ACHN (cell line): ENCODE data around the gene MEF2D.
A peak's percentile ranks its signal among the peaks of the same experiment; 100 is the strongest.

Experiments
- DNase-seq: peaks from one replicate; pipeline ENCODE4 v3.0.0-alpha.2; 2015
- in situ Hi-C: cut with HindIII; loops from 2 replicates; pipeline ENCODE4 v1.10.0; 2017; ENCODE audit warnings: low sequenced_read_pairs, low pct_ligation_motif_present, low pct_unique_long_range_greater_than_20kb

Gene MEF2D

DNA sequence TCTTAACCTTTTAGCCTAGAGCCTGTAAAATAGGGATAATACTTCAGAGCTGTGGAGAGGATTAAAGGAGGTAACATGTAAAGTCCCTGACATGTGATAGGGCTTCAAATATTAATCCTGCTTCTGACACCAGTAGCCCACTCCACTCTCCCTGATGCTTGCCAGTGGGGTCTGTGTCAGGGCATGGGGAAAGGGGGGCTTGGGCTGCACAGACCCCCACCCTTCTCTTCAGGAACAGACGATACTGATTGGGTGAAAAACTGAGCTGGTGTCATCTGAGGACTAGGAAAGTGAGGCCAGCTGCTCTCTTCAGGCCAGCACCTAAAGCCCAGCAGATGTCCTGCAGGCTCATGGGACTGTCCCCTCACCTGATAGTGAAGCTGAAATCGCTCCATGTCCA is 27.0 kb upstream of the MEF2D start:
- no peak for DNase-seq
- in situ Hi-C loops: no loop called here

DNA sequence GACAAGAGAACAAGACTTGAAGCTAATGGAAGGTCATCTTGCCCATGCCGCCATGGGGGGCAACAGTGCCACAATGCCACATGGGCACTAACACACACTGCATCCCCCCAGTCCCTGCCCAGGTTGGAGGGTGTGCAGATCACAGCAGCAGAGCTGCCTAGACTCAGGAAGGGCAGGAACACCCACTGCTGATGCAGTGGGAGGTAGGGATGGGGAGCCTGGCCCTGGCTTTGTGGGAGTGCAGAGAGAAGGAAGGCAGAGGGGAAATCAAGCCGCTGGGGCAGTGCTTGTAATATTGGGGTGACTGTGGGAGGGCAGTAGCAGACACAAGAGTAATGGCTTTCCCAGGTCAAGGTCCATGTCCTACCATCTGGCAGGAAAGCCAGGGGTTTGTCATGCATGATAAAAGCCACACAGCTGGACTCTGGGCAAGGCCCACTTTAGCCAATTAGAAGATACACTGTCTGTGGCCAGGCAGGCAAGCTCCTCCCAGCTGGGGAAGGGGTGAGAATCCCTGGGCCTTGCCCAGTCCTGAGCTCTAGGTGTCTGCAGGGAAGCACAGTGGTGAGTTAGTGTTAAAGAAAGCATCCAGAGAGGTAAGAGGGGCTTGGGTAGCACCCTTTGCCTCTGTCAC is 25.4 kb upstream of the MEF2D start:
- in situ Hi-C loops: no loop called here
- no peak for DNase-seq

DNA sequence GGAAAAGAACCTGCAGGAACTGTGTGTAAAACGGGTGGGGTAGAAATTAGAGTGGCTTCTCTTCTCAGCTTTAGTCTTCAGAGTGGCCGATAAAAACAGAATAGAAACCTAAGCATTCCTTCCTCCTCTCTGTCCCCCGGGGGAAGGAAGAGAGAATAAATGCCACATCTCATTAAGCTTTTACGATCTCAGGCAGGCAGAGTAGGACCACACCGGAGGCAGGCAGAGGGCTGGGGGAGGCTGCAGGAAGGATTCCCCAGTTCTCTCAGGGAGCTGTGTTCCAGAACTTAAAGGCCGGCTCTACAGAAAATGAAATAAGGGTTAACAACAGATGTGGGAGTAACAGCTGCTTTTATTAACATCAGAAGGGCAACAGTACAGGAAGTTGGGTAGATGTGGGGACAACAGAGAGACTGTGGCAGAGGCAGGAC is 24.5 kb upstream of the MEF2D start:
- in situ Hi-C loops: no loop called here
- no peak for DNase-seq

DNA sequence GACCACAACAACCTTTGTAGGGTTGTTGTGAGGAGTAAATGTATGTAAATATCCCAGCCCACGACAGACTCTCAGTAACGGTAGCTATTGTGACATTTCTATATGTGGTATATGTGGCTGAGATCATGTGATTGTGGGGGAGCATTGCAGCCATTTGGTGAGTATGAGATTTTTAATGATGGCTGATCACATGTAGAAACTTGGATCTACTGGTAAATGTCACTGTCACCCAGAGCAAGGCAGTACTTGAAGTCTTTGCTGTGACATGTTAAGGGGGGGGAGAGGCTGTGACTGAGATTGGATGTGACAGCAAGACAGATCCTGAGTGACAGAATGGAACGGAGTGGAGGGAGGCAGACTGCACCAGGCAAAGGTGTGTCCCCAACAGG is 23.9 kb upstream of the MEF2D start:
- in situ Hi-C loops: no loop called here
- DNase-seq: no peak

DNA sequence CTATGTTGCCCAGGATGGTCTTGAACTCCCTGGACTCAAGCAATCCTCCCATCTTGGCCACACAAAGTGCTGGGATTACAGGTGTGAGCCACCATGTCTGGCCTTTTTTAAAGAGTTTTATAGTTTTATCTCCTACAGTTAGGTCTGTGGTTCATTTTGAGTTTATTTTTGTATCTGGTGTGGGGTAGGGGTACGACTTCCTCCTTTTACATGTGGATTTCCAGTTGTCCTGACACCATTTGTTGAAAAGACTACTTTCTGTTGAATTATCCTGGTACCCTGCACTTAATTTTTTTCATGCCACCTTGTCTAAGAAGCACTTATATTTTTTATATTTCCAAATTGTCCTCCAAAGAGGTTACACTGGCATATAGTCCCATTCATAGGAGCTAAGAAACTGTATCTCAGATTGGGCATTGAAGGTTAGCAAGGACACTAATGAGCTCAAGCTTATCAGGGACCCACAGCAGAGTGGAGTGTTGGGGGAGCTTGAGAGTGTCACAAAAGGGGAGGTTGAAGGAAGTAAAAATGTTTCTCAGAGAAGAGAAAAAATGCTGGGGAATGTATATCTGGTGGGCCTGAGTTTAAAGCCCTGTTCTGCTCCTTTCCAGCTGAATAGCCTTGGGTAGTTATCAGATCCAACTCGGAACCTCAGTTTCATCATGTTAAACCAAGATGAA is 23.4 kb upstream of the MEF2D start:
- no peak for DNase-seq
- in situ Hi-C loops: no loop called here

DNA sequence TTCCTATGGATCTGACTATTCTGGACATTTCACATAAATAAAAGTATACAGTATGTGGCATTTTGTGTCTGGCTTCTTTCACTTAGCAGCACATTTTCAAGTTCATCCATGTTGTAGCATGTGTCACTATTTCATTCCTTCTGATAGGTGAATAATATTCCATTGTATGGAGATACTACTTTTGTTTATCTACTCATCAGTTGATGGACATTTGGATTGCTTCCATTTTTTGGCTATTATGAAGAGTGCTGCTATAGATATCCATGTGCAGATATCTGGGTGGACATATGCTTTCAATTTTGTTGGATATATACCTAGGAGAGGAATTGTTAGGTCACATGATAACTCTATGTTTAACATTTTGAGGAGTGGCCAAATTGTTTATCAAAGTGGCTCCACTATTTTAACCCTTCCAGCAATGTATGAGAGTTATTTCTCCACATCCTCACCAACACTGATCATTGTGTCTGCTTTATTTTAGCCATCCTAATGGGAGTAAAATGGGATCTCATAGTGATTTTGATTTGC is 21.9 kb upstream of the MEF2D start:
- DNase-seq: no peak

DNA sequence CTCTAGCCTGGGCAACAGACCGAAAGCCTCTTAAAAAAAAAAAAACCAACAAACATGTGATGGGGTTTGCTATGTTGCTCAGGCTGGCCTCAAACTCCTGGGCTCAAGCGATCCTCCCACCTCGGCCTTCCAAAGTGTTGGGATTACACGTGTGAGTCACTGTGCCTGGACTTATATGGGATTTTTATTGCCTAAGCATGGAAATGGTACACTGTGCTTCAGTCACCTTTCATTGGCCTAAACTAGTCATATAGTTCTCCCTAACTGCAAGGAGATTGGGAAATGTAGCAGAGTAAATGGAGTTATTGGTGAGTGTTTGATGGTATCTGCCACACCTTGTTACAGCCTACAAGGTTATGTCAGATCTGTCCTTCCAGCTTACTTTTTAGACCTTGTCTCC is 17.2 kb upstream of the MEF2D start:
- DNase-seq: no peak
- in situ Hi-C loops: no loop called here

More for the DNA sequence above, 21.9 kb upstream of the MEF2D start:
- in situ Hi-C loops: no loop called here

DNA sequence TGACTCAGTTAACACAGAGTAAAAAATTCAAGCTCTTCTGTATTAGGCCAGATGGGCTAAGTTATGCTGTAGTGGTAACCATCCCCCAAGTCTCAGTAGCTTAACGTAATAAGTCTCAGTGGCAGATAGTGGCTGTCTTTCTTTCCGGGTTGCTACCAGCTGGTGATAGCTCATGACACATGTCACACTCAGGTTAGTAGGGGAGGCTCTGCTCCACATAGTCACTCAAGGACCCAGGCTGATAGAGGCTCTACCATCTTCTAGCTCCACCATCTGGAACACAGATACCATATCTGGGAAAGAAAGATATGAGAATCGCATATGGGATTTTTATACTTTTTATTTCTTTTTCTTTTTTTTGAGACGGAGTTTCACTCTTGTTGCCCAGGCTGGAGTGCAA is 16.2 kb upstream of the MEF2D start:
- DNase-seq: no peak
- in situ Hi-C loops: no loop called here

DNA sequence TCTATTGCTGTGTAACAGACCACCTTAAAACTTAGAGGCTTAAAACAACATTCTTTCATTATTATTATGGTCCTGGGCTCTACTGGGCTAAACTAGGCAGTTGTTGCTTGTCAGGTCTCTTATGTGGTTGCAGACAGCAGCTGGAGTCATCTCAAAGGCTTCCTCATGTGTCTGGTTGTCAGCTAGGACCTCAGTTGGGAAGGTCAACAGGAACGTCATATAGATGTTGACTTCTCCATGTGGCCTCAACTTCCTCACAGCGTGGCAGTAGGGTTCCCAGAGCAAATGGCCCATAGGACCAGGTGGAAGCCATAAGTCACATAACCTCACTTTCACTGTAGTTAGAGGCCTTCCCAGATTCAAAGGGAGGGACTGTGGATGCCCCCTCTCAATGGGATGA is 15.4 kb upstream of the MEF2D start:
- in situ Hi-C loops: no loop called here
- no peak for DNase-seq

DNA sequence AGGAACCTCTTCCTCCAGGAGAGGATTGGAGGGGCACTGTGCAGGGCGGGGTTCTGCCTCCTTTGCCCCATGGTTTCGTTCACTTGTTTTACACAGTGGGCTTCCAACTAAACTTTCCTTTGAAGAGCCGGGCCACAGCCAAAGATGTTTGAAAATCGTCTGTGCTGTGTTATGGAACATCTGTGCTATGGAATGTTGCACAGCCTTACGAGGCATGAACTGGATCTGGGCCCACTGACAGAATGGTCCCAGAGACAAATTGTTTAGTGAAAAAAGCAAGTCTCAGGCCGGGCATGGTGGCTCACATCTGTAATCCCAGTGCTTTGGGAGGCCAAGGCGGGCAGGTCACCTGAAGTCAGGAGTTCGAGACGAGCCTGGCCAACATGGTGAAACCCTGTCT is 12.6 kb upstream of the MEF2D start:
- no peak for DNase-seq
- in situ Hi-C loops: no loop called here

DNA sequence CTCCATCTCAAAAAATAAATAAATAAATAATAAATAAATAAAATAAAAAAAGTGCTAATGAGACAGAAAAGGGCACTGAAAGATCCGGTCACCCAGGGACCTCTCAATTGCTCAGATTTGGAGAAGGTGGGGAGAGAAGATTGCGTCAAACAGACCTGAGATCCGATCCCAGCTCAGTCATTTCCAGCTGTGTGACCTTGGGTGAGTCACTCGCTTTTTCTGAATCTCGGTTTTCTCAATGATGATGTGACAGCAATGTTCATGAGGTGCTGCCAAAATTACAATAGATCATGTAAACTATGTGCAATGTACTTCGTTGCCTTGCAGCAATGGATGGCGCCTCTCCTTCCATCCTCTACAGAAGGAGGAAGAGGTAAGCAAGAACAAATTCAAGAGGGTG is 11.1 kb upstream of the MEF2D start:
- no peak for DNase-seq
- in situ Hi-C loops: no loop called here

DNA sequence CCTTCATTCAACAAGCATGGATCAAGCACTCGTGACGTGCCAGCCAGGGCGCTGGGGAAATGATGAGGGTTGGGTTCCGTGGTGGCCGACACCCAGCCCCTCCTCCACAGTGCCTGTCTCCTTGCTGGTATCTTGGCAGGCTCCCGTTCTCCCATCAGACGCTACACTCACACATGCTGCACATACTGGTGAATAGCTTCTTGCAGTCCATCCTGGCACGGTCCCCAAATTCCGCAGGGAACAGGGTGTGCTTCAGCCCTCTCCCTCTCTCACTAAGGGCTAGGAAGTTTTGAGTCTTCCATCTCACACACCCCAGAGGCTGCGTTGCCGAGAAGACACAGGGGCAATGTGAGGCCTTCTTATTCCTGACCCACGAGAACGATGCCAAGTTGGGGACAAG is 10.1 kb upstream of the MEF2D start:
- in situ Hi-C loops: no loop called here
- no peak for DNase-seq

DNA sequence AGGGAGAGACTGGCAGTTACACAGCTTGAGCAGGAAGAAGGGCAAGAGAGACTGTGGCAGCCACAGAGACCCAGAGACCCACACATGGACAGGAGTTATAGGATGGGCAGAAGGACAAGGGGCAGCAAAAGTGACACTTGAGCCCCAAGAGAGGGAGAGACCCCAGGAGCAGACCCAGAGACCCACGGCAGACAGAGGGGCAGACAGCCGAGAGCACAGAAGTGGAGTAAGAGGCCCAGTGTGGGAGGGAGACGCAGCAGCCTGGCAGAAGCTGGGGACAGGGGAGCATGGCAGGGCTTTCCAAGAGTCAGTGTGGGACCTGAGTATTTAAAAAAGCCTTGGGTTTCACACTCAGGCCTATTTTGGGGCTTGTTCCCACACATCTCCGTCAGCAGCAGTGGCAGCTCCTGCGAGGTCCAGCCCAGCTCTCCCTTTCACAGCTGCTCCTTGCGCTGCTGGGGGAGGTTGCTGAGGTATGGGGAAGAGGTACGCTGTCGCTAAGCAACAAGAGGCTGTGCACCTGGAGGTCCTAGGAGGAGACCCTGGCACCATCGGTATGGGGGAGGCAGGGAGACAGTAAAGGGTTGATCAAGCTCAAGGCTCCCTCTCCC is 9.0 kb upstream of the MEF2D start:
- in situ Hi-C loops: no loop called here

DNA sequence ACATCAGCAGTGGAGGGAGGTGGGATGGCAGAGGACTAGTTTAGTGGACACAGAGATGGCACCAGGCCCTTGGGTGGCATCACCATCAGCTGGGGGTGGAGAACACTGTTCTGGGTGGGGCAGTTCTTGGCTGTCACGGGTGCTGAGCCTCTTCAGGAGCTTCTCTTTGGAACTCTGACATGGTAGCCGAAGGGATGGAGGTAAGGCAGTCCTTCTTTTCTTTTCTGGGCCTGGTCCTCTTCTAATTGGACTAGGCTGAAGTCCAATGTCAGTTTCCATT is 8.3 kb upstream of the MEF2D start:
- in situ Hi-C loops: no loop called here
- no peak for DNase-seq

More for the DNA sequence above, 9.0 kb upstream of the MEF2D start:
- DNase-seq: no peak

DNA sequence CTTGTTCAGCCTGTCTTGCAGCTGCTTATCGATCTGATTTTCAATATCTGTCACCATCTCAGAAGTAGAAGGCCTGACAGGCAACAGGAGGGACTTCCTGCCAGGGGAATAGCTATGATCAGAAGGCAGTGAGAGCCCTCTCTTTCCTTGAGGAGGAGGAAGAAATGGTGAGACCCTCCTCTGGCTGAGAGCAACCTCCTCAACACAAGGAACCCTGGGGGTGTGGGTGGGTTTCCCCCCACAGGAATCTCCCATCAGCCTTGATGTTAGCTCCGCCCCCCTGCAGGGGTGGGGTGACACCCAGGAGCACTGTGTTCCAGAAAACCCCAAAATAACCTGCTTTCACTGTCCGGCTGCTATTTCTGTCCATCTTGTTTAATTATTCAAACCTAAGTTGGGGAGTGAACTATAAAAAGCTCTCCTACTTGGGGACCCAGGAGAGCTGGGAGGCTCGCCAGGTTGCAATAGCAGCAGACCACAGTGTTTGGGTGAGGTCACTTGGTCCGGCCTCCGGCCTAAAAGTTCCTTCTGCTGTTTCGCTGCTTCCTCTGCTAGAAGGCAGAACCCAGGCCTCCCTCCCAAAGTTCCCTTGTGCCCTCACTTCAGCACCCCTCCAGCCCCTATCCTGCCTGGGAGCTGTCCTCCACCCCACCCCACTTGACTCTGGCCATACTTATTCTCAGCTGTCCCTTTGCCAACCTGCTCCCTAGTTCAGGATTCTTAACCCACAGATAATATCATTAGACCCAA is 7.8 kb upstream of the MEF2D start:
- no peak for DNase-seq
- in situ Hi-C loops: no loop called here

DNA sequence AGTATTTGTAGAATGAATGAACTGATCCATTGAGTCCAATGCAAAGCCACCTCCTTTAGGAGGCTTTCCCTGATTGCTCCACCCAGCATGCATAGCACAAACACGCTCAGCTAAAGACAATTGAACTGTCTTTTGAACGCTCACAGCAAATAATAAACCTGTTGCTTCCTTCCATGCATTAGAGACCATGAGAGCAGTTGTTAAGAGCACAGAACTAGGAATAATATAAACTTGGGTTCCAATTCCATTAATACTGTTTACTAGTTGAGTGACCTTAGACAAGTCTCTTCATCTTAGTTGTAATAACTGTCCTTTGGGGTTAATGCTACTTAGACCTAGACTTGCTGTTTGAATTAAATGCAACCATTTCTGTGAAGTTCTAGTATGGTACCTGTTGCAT is 5.9 kb upstream of the MEF2D start:
- in situ Hi-C loops: no loop called here
- no peak for DNase-seq

DNA sequence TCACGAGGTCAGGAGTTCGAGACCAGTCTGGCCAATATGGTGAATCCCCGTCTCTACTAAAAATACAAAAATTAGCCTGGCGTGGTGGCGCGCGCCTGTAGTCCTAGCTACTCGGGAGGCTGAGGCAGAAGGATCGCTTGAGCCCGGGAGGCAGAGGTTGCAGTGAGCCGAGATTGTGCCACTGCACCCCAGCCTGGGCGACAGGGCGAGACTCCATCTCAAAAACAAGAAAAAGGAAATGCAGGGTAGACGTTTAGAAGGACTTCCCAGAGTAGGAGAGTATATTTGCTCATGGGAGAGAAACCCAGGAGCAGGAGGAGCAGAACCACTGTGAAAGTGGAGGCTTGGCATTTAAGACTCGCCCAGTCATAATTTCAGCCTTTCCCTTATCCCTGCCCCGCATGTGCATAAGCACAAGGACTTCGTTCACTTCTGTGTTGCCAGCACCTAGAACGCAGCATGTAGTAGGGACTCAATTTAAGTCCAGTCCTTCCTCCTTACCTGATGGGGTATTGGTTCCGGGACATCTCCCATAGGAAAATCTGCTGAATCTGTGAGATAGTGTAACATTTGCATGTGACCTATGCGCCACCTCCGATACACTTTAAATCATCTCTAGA is 5.2 kb upstream of the MEF2D start:
- in situ Hi-C loops: no loop called here
- DNase-seq: no peak

DNA sequence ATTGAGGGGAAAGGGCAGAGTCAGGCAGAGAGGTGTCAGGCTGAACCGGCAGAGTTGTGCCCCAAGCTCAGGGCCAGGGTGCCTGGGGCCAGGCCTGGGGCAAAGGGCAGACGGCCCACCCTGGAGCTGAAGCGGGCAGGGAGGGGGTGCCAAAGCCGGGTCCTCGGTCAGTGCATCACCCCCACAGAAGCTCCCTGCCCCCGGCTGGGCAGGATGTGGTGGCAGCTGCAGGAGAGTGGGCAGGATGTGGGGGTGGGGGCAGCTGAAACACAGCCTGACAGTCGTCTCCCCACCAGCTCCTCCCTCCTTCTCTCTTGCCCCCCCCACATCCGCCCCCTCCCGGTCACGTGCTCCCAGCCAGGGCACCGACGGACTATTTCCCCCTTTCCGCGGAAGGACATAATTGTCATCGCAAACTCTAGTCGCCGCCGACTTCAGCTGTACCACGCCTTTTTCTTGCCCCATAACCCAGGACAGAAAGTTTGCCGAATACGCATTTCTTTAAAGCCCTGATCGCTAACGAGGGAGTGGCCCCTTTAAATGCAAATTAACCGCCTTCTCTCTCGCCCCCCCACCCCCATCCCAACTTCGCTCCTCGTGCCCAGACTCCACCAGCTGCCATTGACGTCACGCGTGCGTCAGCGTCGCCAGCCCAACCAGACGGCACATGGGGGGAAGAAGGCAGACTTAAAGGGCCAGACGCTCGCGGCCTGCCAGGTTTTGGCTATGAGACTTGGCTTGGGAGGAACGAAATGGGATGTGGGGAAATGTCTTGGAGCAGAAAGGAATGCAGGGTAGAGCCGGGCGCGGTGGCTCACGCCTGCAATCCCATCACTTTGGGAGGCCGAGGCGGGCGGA is 4.5 kb upstream of the MEF2D start:
- in situ Hi-C loops: no loop called here
- peak; percentile 99 for DNase-seq
